Measurements from ENCODE around the gene ATOH8. TPM values are rescaled to one million over a fixed set of nuclear protein-coding genes. Genes with fewer than 3 reads are reported as not detected.

ATOH8 gene
- total RNA-seq, 1 donor from 2014 or later, result 13.7 TPM

GRCh38 chr2:85720533-85720932, 33.3 kb upstream of the ATOH8 start:
- peaks cover 7% of the 10 kb centered on the region for H3K27me3 Mint-ChIP-seq
- peaks cover 10% of the 10 kb centered on the region for H3K9me3 Mint-ChIP-seq
- no peak for DNase-seq (ENCODE audit: extremely low spot score, unreplicated experiment)

GRCh38 chr2:85721641-85722040, 32.1 kb upstream of the ATOH8 start:
- TF ChIP-seq CTCF (conservative IDR thresholded peaks at IDR 0.05), result no peak
- H3K36me3 Mint-ChIP-seq, result no peaks in the 10 kb centered on the region
- DNase-seq (ENCODE audit: extremely low spot score, unreplicated experiment), result no peak
- no peak overlapping the region for H3K4me3 Mint-ChIP-seq
- H3K27ac Mint-ChIP-seq, result no peak overlapping the region
- H3K9me3 Mint-ChIP-seq, result peaks cover 10% of the 10 kb centered on the region
- H3K4me1 Mint-ChIP-seq (ENCODE audit: unreplicated experiment), result peaks cover 24% of the 10 kb centered on the region
- H3K27me3 Mint-ChIP-seq, result peaks cover 8% of the 10 kb centered on the region

More at GRCh38 chr2:85720533-85720932, 33.3 kb upstream of the ATOH8 start:
- H3K27ac Mint-ChIP-seq, result no peak overlapping the region
- peaks cover 31% of the 10 kb centered on the region for H3K4me1 Mint-ChIP-seq (ENCODE audit: unreplicated experiment)
- H3K4me3 Mint-ChIP-seq, result no peak overlapping the region
- no peak for TF ChIP-seq CTCF (conservative IDR thresholded peaks at IDR 0.05)
- H3K36me3 Mint-ChIP-seq, result no peaks in the 10 kb centered on the region

GRCh38 chr2:85722519-85722918, 31.3 kb upstream of the ATOH8 start:
- DNase-seq (ENCODE audit: extremely low spot score, unreplicated experiment), result no peak
- H3K36me3 Mint-ChIP-seq, result no peaks in the 10 kb centered on the region
- H3K27ac Mint-ChIP-seq, result no peak overlapping the region
- TF ChIP-seq CTCF (conservative IDR thresholded peaks at IDR 0.05), result no peak
- H3K9me3 Mint-ChIP-seq, result peaks cover 10% of the 10 kb centered on the region
- H3K27me3 Mint-ChIP-seq, result peaks cover 8% of the 10 kb centered on the region
- peaks cover 20% of the 10 kb centered on the region for H3K4me1 Mint-ChIP-seq (ENCODE audit: unreplicated experiment)
- H3K4me3 Mint-ChIP-seq, result no peak overlapping the region

- TF ChIP-seq CTCF (conservative IDR thresholded peaks at IDR 0.05), result no peak
- Mint-ChIP-seq H3K36me3 (no peaks in the 10 kb centered on the region), H3K4me1 (ENCODE audit: unreplicated experiment) (peaks cover 15% of the 10 kb centered on the region), H3K27ac (no peak overlapping the region), H3K4me3 (no peak overlapping the region), H3K27me3 (peaks cover 16% of the 10 kb centered on the region), H3K9me3 (peaks cover 10% of the 10 kb centered on the region)
- no peak for DNase-seq (ENCODE audit: extremely low spot score, unreplicated experiment)
Measured at GRCh38 chr2:85723707-85724360, 30.0 kb upstream of the ATOH8 start.

DNA sequence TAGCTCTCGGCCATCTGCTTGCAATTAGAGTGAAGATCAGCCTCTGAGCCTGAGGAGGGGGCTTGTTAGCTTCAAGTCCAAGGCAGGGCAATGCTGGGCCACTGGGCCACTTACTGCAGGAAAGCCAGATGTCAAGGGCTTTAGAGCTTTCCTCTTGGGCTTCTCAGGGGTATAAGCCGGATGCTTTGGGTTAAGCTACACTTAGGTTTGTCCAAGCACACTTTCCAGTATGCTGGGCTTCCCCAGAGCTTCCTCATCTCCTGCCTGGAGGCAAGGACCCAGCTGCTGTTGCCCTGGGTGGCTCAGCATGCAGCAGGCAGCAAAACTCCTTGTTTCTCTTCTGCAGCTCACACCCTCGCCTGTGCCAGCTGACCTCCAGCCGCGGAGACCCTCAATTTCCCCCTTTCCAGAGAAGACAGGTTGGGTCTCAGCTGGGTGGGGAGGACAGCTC, 29.0 kb upstream of the ATOH8 start:
- no peak for TF ChIP-seq CTCF (conservative IDR thresholded peaks at IDR 0.05)
- Mint-ChIP-seq H3K4me1 (ENCODE audit: unreplicated experiment) (peaks cover 24% of the 10 kb centered on the region), H3K27me3 (peaks cover 26% of the 10 kb centered on the region), H3K27ac (no peak overlapping the region), H3K36me3 (no peaks in the 10 kb centered on the region), H3K9me3 (peaks cover 10% of the 10 kb centered on the region), H3K4me3 (no peak overlapping the region)
- no peak for DNase-seq (ENCODE audit: extremely low spot score, unreplicated experiment)

All from type B pancreatic cell (in vitro differentiated cells).